ENCODE data around the gene PSTPIP1.

PSTPIP1 gene

DNA sequence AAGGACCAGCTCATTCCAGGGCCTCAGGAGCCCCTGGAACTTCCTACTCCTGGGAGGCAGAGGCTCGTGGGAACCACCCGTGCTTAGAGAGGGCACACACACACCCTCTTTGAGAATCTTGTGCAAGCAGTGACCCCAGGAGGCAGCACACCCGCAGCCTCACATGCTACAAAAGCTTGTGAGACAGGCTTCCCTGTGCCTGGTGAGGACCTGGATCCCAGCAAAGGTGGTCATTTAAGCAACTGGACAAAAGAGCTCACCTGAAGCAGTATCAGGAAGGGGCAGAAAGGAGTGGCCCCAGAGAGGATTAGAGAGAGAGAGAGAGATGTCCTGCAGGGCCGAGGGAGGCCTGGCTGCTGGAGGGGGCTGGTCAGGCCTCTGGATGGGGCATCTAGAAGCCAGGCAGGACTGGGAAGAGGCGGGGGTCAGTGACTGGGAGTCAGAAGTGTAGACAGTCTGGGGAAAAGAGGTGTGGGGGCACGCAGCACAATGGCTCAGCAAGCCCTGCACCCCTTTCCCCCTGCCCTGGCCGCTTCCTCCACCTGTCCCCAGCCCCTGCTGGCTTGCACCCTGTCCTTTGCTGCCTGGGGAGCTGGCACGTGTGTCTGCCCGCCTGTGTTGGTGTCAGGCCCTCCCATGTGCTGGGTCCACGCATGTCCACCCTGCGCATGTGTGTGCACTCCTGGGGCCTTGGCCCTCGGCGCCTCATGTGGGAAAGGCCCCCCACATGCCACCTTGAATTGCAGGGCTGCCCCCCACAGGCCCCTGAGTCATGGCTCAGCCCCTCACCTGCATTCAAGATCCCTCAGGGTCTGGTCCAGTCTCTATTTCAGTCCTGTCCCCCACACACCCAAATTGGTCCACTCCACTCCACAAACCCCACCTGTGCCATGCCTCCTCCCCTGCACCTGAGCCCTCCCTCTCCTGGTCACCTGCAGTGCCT is 39.1 kb downstream of the PSTPIP1 start:
- Mint-ChIP-seq H3K4me3 (no peak overlapping the region), H3K9me3 (ENCODE audit: low read depth) (no peaks in the 10 kb centered on the region), H3K4me1 (ENCODE audit: low read depth) (peaks cover 6% of the 10 kb centered on the region), H3K27ac (peak overlapping the region; percentile 61), H3K27me3 (no peaks in the 10 kb centered on the region), H3K36me3 (no peaks in the 10 kb centered on the region)

DNA sequence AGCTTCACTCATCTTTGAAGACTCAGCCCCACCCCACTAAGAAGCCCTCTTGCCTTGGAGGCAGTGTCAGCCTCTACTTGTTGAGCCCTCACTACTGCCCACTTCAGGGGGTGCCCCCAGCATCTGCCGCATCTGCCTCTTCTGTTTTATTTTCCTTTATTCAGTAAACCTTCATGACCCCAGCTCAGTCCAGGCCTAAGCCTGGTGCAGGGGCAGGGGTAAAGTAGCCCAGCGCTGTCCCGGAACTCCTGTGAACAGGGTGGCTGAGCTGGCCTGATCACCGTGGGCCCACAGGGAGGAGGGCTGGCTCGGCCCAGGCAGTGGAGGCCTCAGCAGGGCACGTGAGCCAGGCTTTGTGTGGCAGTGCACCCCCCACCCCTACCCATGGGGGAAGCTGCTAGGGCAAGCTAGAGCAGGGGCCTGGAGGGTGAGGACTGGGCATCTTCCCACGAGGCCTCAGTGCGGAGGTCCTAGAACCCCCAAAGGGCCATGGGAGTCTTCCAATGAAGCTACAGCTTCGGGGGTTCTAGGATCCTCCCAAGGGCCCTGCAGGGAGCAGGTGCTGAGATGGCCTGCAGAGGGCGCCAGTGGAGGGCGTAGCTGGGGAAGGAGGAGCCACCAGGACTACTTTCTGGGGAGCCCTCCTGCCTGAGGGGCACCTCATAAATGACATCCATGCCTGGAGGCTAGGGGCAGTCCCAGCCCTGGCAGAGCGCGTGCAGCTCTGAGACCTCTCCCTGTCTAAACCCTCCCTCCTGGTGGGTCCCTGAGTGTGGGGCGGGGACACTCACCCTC is 40.0 kb downstream of the PSTPIP1 start:
- H3K4me3 Mint-ChIP-seq = no peak overlapping the region
- peaks cover 6% of the 10 kb centered on the region for H3K4me1 Mint-ChIP-seq (ENCODE audit: low read depth)
- H3K36me3 Mint-ChIP-seq = no peaks in the 10 kb centered on the region
- H3K27me3 Mint-ChIP-seq = no peaks in the 10 kb centered on the region
- H3K27ac Mint-ChIP-seq = peak overlapping the region; percentile 61
- H3K9me3 Mint-ChIP-seq (ENCODE audit: low read depth) = no peaks in the 10 kb centered on the region

DNA sequence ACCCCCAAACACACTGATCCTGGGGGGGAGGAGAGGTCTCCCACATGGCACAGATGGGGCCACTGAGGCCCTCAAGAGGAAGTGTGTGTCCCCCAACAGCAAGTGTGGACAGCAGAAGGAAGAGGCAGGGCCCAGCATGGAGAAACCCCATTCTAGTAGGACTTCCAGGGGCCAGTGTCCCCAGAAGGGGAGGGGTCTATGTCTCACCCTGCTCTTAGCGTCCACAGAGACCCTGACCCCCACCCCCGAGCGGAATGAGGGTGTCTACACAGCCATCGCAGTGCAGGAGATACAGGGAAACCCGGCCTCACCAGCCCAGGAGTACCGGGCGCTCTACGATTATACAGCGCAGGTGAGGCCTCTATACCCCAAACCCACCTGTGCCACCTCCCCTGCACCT is 40.7 kb downstream of the PSTPIP1 start:
- H3K9me3 Mint-ChIP-seq (ENCODE audit: low read depth) = no peaks in the 10 kb centered on the region
- H3K27ac Mint-ChIP-seq = peak overlapping the region; percentile 61
- no peaks in the 10 kb centered on the region for H3K27me3 Mint-ChIP-seq
- no peak overlapping the region for H3K4me3 Mint-ChIP-seq
- peaks cover under 1% of the 10 kb centered on the region for H3K36me3 Mint-ChIP-seq
- H3K4me1 Mint-ChIP-seq (ENCODE audit: low read depth) = peaks cover 7% of the 10 kb centered on the region

DNA sequence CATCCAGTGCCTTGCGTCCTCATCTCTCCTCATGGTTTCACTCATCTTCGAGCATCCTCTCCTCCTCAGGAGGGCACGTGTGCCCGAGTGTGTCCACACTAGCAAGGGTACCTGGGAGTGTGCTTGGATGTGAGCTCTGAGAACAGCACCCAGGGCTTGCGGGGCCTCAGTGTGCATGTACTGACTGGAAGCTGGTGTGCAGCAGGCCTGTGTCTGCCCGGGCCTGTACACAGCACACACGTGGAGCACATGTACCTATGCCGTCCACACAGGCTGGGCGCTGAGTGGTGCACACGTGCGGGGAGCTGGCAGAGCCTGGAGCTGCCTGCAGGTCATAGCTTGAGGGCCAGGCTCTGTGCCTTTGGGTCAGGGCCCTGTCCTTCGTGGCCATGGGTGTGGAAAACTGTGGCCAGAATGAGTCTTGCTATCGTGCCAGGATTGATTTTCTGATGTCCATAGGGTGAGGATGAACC is 41.1 kb downstream of the PSTPIP1 start:
- no peaks in the 10 kb centered on the region for H3K27me3 Mint-ChIP-seq
- H3K36me3 Mint-ChIP-seq = peaks cover 3% of the 10 kb centered on the region
- H3K9me3 Mint-ChIP-seq (ENCODE audit: low read depth) = no peaks in the 10 kb centered on the region
- H3K4me3 Mint-ChIP-seq = no peak overlapping the region
- H3K27ac Mint-ChIP-seq = peak overlapping the region; percentile 41
- H3K4me1 Mint-ChIP-seq (ENCODE audit: low read depth) = peaks cover 11% of the 10 kb centered on the region

DNA sequence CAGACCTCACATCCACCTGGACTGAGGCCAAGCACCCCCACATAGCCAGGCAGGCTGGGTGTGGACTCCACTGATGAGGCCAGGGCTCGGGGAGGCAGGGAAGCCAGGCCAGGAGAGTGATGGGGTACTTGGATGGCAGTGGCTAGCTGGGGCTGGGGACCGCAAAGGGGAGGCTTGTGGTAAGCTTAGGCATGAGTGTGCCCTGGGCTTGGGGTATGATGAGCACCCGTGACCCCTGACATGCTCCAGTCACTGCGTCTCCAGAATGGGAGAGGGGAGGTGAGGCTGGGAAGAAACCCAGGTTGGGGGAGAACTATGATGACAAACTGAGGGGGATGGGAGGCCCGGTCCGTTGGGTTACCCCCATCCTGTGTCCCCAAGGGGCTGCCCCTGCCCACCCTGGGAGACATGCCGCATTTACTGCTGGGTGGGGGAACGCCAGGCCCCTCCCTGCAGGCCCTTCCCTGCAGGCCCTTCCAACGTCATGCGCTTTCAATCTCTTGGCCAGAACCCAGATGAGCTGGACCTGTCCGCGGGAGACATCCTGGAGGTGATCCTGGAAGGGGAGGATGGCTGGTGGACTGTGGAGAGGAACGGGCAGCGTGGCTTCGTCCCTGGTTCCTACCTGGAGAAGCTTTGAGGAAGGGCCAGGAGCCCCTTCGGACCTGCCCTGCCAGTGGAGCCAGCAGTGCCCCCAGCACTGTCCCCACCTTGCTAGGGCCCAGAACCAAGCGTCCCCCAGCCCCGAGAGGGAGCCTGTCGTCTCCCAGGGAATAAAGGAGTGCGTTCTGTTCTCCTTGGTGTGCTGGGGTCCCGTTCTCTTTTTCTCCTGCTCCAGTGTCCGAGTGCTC is 41.8 kb downstream of the PSTPIP1 start:
- H3K27ac Mint-ChIP-seq = peak overlapping the region; percentile 41
- H3K4me3 Mint-ChIP-seq = no peak overlapping the region
- peaks cover 5% of the 10 kb centered on the region for H3K4me1 Mint-ChIP-seq (ENCODE audit: low read depth)
- H3K9me3 Mint-ChIP-seq (ENCODE audit: low read depth) = no peaks in the 10 kb centered on the region
- peaks cover 3% of the 10 kb centered on the region for H3K36me3 Mint-ChIP-seq
- H3K27me3 Mint-ChIP-seq = no peaks in the 10 kb centered on the region

DNA sequence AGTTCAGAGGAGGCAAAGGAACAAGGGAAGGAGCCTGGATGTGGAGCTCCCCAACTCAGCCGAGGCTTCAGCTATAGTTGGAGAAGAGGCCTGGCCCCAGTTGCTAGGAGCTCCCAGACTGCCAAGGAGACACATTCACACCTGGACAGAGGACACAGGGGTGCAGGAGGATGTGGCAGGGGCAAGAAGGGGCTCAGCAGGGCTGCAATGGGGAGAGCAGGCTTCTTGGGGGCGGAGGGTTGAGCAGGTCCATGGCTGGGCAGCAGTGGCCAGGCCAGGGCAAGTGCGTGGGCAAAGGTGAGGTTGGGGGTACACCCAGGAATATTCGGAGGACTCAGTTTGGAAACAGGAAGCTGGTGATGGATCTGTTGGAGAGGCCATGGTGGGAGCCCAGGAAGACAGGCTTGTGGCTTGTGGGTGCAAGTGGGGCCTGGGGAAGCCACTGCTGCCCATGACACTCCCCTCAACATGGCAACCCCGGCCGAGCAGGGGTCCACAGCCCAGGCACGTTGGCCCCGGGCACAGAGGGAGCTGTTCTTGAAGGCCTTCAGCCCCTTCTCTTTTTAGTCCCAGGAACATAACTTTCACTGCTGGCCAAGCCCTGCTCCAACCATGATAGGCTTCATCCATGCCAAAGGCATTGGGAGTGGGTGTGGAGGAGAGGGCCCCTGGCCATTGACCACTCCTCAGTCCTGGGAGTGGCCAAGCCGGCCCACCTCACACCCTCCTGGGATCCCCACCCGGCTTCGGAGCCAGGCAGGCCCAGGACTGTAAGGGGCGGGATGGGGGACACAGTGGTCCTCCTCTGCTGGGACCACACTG is 42.7 kb downstream of the PSTPIP1 start:
- Mint-ChIP-seq H3K27me3 (no peaks in the 10 kb centered on the region), H3K4me1 (ENCODE audit: low read depth) (peaks cover 5% of the 10 kb centered on the region), H3K36me3 (peaks cover 3% of the 10 kb centered on the region), H3K9me3 (ENCODE audit: low read depth) (no peaks in the 10 kb centered on the region), H3K27ac (peak overlapping the region; percentile 41), H3K4me3 (no peak overlapping the region)

DNA sequence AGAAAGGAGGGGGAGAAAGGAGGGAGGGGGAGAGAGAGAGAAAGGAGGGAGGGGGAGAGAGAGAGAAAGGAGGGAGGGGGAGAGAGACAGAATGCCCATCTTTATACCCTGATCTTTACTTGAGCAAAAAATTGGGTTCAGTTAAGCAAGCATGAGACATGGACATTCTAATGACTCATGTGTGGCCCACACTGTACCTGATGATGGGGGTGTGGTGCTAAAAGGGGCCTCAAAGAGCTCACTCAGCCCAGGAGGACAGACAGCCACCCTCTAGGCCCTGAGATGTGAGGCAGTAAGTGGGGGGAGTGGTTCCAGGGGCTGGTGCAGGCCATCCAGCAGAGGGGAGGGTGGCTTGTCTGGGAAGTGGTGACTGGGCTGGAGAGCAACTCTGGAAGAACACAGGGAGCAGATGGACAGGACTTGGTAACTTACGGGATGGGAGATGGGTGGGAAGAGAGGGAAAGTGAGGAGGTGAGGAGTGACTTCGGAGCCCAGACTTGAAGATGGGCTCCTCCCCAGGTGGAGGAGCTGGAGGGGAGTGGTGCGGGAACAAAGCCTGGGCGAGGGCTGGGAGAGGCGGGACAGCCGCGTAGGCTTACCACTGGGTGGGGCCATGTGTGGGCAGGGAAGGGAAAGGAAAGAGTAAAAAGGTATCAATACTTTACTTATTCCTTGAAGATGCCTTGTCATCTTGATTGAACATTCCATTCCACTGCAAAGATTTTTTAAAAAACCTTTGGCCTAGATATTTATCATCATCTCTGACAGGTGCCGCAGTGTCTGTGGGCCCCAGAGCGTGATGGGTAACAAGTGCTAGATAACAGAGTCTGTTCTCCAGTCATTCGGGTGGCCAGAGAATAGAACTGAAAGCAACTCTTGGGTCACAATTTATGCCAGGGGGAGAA is 43.6 kb downstream of the PSTPIP1 start:
- H3K4me1 Mint-ChIP-seq (ENCODE audit: low read depth) = peaks cover 5% of the 10 kb centered on the region
- peaks cover 3% of the 10 kb centered on the region for H3K36me3 Mint-ChIP-seq
- H3K27ac Mint-ChIP-seq = no peak overlapping the region
- no peaks in the 10 kb centered on the region for H3K9me3 Mint-ChIP-seq (ENCODE audit: low read depth)
- H3K27me3 Mint-ChIP-seq = no peaks in the 10 kb centered on the region
- no peak overlapping the region for H3K4me3 Mint-ChIP-seq

DNA sequence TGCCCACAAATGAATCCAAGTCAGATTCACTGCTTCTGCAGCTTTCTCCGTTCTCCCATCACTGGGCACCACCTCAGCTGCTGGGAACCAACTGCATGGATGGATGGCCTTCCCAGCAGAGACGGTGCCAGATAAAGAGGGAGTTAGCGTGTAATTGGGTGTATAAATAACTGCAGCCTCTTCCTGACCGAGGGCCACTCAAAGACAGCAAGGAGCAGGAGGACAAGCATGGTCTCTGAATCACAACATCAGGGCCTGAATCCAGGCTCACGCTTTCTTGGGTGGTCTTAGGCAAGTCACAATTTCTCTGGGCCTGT is 44.2 kb downstream of the PSTPIP1 start:
- Mint-ChIP-seq H3K36me3 (peaks cover 5% of the 10 kb centered on the region), H3K4me3 (no peak overlapping the region), H3K27ac (no peak overlapping the region), H3K9me3 (ENCODE audit: low read depth) (no peaks in the 10 kb centered on the region), H3K27me3 (no peaks in the 10 kb centered on the region), H3K4me1 (ENCODE audit: low read depth) (peaks cover 5% of the 10 kb centered on the region)

DNA sequence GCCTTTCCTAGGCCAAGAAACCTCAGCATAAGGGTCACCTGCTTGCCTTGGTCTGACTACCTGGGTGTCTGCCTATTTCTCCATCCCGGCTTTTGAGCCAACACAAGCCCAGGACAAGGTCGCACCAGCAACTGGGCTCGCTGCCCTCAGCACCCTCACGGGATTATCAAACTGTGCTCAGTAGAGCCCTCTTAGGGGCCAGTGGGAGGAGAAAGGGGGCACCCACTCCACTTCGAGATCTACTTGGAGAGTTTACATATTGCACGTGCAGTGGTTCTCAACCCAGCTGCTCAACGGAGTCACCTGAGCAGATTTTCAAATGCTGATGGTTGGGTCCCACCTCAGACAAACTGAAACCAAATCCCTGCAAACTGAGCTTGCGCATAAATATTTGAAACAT is 44.9 kb downstream of the PSTPIP1 start:
- Mint-ChIP-seq H3K36me3 (peaks cover 5% of the 10 kb centered on the region), H3K4me3 (no peak overlapping the region), H3K27me3 (no peaks in the 10 kb centered on the region), H3K27ac (no peak overlapping the region), H3K4me1 (ENCODE audit: low read depth) (peaks cover 5% of the 10 kb centered on the region), H3K9me3 (ENCODE audit: low read depth) (no peaks in the 10 kb centered on the region)

DNA sequence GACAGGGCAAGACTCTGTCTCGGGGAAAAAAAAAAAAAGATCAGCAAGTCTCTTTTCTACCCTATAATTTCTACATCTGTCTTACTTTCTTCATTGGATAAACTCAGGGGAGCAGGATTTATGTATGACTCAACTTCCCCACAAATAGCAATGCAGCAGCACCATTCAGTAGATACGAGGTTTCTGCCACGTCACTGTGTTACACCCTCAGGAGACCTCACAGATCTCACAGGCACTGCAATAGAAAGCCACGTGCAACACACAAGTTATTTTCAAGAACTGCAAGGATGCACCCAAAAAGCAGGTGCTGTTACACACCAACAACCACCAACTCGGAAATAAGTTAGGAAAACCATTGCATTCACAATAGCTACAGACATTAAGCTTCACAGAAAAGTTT is 45.7 kb downstream of the PSTPIP1 start:
- H3K36me3 Mint-ChIP-seq = peaks cover 11% of the 10 kb centered on the region
- no peaks in the 10 kb centered on the region for H3K27me3 Mint-ChIP-seq
- H3K4me1 Mint-ChIP-seq (ENCODE audit: low read depth) = peaks cover 8% of the 10 kb centered on the region
- H3K4me3 Mint-ChIP-seq = no peak overlapping the region
- no peaks in the 10 kb centered on the region for H3K9me3 Mint-ChIP-seq (ENCODE audit: low read depth)
- H3K27ac Mint-ChIP-seq = peak overlapping the region; percentile 82

DNA sequence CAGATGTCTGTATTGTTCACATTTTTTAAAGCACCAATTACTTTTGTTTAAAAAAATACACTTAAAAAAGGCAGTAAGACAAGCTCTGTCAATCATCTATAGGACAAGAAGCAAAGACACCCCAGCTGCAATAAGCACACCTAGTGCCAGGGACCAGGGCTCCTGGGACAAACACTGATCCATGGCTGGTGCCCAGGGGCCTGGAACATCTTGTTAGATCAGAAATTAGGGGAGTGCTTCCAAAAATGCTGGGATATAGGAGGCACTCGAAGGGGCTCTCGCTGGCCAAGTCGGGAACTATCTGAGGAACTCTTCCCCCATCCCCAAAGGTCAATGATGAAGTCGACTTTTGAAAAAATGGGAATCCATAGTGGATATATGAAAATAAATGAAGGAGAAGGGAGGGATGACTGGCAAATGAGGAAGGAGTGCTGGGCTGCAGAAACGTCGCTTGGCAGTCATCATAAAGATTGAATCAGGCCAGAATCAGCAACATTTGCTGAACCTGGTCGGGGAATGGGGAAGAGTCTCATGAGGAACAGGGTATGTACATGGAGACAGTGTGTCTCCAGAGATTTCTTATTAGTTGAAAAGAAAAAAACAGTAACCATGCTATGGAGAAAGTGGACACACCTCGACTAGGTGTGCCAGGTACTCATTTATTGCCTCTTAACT is 47.5 kb downstream of the PSTPIP1 start:
- peaks cover 14% of the 10 kb centered on the region for H3K36me3 Mint-ChIP-seq
- H3K4me3 Mint-ChIP-seq = no peak overlapping the region
- H3K27me3 Mint-ChIP-seq = no peaks in the 10 kb centered on the region
- peaks cover 8% of the 10 kb centered on the region for H3K4me1 Mint-ChIP-seq (ENCODE audit: low read depth)
- H3K27ac Mint-ChIP-seq = peak overlapping the region; percentile 75
- H3K9me3 Mint-ChIP-seq (ENCODE audit: low read depth) = no peaks in the 10 kb centered on the region

DNA sequence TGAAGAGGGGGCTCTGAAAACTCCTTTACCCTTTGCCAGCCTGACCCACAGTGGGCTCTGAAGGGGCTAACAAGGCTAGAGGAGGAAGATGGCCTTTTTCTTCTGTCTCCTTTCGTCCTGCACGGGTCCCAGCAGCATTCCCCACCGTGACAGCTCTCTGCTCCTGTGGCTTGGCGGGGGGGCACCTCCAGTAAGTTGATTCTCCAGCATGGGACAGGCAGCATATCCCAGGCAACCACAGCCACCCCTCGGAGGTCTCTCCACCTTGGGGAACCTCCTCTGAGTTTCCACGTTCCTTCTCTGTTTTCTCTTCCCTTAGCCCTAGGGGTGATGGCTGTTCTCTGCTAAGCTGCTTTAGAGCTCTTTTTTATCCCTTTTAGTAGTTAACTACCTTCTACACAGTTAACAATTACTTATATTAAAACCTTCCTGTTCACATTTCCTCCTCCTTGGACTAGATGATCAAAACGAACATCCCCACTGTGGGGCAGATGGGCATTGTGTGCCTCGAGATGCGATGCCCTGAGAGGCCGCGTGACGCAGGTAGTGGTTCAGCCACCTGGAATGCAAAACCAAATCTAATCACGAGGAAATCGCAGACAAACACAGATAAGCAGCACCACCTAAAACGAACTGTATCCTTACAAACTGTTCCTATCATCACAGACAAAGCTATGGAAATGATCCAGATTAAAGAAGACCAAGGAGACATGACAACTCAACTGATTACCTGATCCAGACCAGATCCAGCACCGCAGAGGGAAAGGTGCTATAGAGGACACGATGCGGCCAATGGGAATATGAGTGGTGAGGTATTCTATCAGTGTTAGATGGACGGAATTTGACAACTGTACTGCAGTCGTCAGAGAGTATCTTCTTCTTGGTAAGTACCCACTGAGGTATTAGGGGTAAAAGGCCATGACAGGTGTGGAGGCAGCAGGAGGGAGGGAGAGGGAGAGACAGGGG is 48.3 kb downstream of the PSTPIP1 start:
- H3K27me3 Mint-ChIP-seq = no peaks in the 10 kb centered on the region
- peak overlapping the region; percentile 35 for H3K27ac Mint-ChIP-seq

More for the DNA sequence above, 48.3 kb downstream of the PSTPIP1 start:
- H3K9me3 Mint-ChIP-seq (ENCODE audit: low read depth) = no peaks in the 10 kb centered on the region
- H3K4me3 Mint-ChIP-seq = no peak overlapping the region
- H3K4me1 Mint-ChIP-seq (ENCODE audit: low read depth) = peaks cover 8% of the 10 kb centered on the region
- peaks cover 14% of the 10 kb centered on the region for H3K36me3 Mint-ChIP-seq
